Hepatocyte (in vitro differentiated cells): Measurements from ENCODE around the gene PAWR. TPM values are rescaled to one million over a fixed set of nuclear protein-coding genes. Genes with fewer than 3 reads are reported as not detected.

ENCODE experiments used
- DNase-seq: peaks from one replicate; pipeline ENCODE4 v3.0.0-alpha.2; 2016; ENCODE audit warnings: low spot score
- H2AFZ ChIP-seq: fragments of 200-600 bp; sonication (generic); 2 replicates; pipeline ENCODE4 v1.6.0; 2016; ENCODE audit warnings: antibody characterized with exemption, mild to moderate bottlenecking
- H3K27ac ChIP-seq: fragments of 200-600 bp; sonication (generic); 2 replicates; pipeline ENCODE4 v1.5.1; 2016; ENCODE audit warnings: mild to moderate bottlenecking
- H3K27me3 ChIP-seq: fragments of 200-600 bp; sonication (generic); 2 replicates; pipeline ENCODE4 v1.6.1; 2016
- H3K36me3 ChIP-seq: fragments of 200-600 bp; sonication (generic); replicated peaks from 2 replicates; pipeline ENCODE4 v1.5.1; 2016; ENCODE audit warnings: low read depth; ENCODE audit not compliant: insufficient read depth
- H3K4me1 ChIP-seq: fragments of 200-600 bp; sonication (generic); 2 replicates; pipeline ENCODE4 v1.5.1; 2016; ENCODE audit warnings: mild to moderate bottlenecking, moderate library complexity; ENCODE audit not compliant: insufficient read depth
- H3K4me2 ChIP-seq: fragments of 200-600 bp; sonication (generic); 2 replicates; pipeline ENCODE4 v1.6.0; 2016
- H3K4me3 ChIP-seq: fragments of 200-600 bp; sonication (generic); 2 replicates; pipeline ENCODE4 v1.5.1; 2016; ENCODE audit warnings: mild to moderate bottlenecking
- H3K79me2 ChIP-seq: fragments of 200-600 bp; sonication (generic); 2 replicates; pipeline ENCODE4 v1.6.0; 2017; ENCODE audit warnings: mild to moderate bottlenecking
- H3K9me2 ChIP-seq: fragments of 200-600 bp; sonication (generic); replicated peaks from 2 replicates; pipeline ENCODE4 v1.6.0; 2017; ENCODE audit warnings: mild to moderate bottlenecking; ENCODE audit not compliant: insufficient read depth
- H3K9me3 ChIP-seq: fragments of 200-600 bp; sonication (generic); 2 replicates; pipeline ENCODE4 v1.5.1; 2016; ENCODE audit warnings: low read depth, mild to moderate bottlenecking
- H4K20me1 ChIP-seq: fragments of 200-600 bp; sonication (generic); 2 replicates; pipeline ENCODE4 v1.6.0; 2016; ENCODE audit warnings: mild to moderate bottlenecking; ENCODE audit not compliant: insufficient read depth, poor library complexity, severe bottlenecking
- CTCF ChIP-seq: fragments of 200-600 bp; sonication (generic); IDR thresholded peaks from 2 replicates; pipeline ENCODE4 v1.5.1; 2016; ENCODE audit warnings: antibody characterized with exemption, mild to moderate bottlenecking; ENCODE audit not compliant: poor library complexity
- EZH2 ChIP-seq: fragments of 200-600 bp; sonication (generic); IDR thresholded peaks from 2 replicates; pipeline ENCODE4 v1.6.1; 2016; ENCODE audit warnings: antibody characterized with exemption, mild to moderate bottlenecking, borderline replicate concordance
- EZH2phosphoT487 ChIP-seq: fragments of 200-600 bp; sonication (generic); IDR thresholded peaks from one replicate; pipeline ENCODE4 v1.6.1; 2018; ENCODE audit warnings: antibody characterized with exemption, mild to moderate bottlenecking, low read depth, moderate library complexity; ENCODE audit not compliant: unreplicated experiment, severe bottlenecking
- WGBS: methylation state at CpG from one replicate; pipeline ENCODE4 v1.1.6; 2016; ENCODE audit warnings: low lambda C conversion rate; ENCODE audit errors: missing lambda C conversion rate; 5-methylcytosine and 5-hydroxymethylcytosine counted together
- polyA plus RNA-seq: library from polyadenylated mRNA; unstranded; fragments of >200 nt; fragmentation: Nextera tagmentation; extraction: Ambion mirVana; gene quantifications from 2 replicates; pipeline ENCODE4 v1.2.1, GENCODE V29; 2016
- total RNA-seq: library from RNA; depleted of rRNA; stranded (reverse); fragments of >200 nt; gene quantifications from 2 replicates; pipeline ENCODE4 v1.2.3, GENCODE V29; 2014

PAWR gene
- total and polyA plus RNA-seq, 2 experiments from 2014 or later = 40.5 to 54.9 TPM

DNA sequence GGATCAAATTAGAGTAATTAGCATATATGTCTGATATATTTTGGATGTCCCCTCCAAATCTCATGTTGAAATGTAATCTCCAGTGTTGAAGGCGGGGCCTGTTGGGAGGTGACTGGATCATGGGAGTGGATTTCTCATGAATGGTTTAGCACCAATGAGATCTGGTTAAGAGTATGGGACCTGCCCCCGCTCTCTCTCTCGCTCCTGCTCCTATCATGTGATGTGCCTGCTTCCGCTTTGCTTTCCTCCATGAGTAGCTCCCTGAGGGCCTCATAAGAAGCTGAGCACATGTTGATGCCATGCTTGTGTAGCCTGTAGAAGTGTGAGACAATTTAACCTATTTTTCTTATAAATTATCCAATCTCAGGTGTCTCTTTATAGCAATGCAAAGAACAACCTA lies 73.1 kb downstream of the PAWR start:
- DNase-seq = no peak
- Histone ChIP-seq H3K4me1 (no peaks in the 10 kb centered on the region), H2AFZ (no peak overlapping the region), H3K36me3 (no peaks in the 10 kb centered on the region), H3K27ac (no peak overlapping the region), H3K9me2 (no peaks in the 10 kb centered on the region), H3K4me2 (no peak overlapping the region), H3K9me3 (no peaks in the 10 kb centered on the region), H3K4me3 (no peak overlapping the region), H3K79me2 (peaks cover 23% of the 10 kb centered on the region), H3K27me3 (no peaks in the 10 kb centered on the region), H4K20me1 (no peaks in the 10 kb centered on the region)
- 97% methylated on average over 4 of the region's 4 CpGs for WGBS
- no peak for TF ChIP-seq EZH2
- TF ChIP-seq CTCF = no peak
- TF ChIP-seq EZH2phosphoT487 = no peak

GRCh38 chr12:79615596-79616560 lies 74.9 kb downstream of the PAWR start:
- Histone ChIP-seq H4K20me1 (no peaks in the 10 kb centered on the region), H3K27ac (no peak overlapping the region), H3K9me2 (no peaks in the 10 kb centered on the region), H3K79me2 (peaks cover 12% of the 10 kb centered on the region), H3K9me3 (no peaks in the 10 kb centered on the region), H3K4me1 (no peaks in the 10 kb centered on the region), H2AFZ (no peak overlapping the region), H3K36me3 (no peaks in the 10 kb centered on the region), H3K4me2 (no peak overlapping the region), H3K27me3 (no peaks in the 10 kb centered on the region), H3K4me3 (no peak overlapping the region)
- TF ChIP-seq EZH2phosphoT487 (no peak), CTCF (no peak), EZH2 (no peak)
- no peak for DNase-seq
- 69% methylated on average over 7 of the region's 7 CpGs for WGBS

GRCh38 chr12:79614730-79615129 lies 76.0 kb downstream of the PAWR start:
- H3K36me3 ChIP-seq = no peaks in the 10 kb centered on the region
- no peak overlapping the region for H3K4me2 ChIP-seq
- peaks cover 14% of the 10 kb centered on the region for H3K79me2 ChIP-seq
- no peaks in the 10 kb centered on the region for H3K9me3 ChIP-seq
- no peak overlapping the region for H2AFZ ChIP-seq
- H3K9me2 ChIP-seq = no peaks in the 10 kb centered on the region
- no peaks in the 10 kb centered on the region for H4K20me1 ChIP-seq
- DNase-seq = no peak
- WGBS = 59% methylated on average over 3 of the region's 3 CpGs
- no peaks in the 10 kb centered on the region for H3K4me1 ChIP-seq
- no peak for TF ChIP-seq EZH2
- no peak for TF ChIP-seq CTCF
- no peak for TF ChIP-seq EZH2phosphoT487
- H3K27ac ChIP-seq = no peak overlapping the region
- H3K27me3 ChIP-seq = no peaks in the 10 kb centered on the region
- H3K4me3 ChIP-seq = no peak overlapping the region
